Measurements from ENCODE around the gene PCNA.
A peak's percentile ranks its signal among the peaks of the same experiment; 100 is the strongest.
"Not testable (repeated sequence)": the region's sequence is repeated elsewhere in the genome, so short reads cannot be mapped to it uniquely, and the experiment has no call there.

Gene PCNA

GRCh38 chr20:5141615-5142014 is 21.9 kb upstream of the PCNA start:
- no peak for DNase-seq

- no peak for DNase-seq
Observed at GRCh38 chr20:5140195-5140594, 20.4 kb upstream of the PCNA start.

GRCh38 chr20:5136096-5136495 is 16.3 kb upstream of the PCNA start:
- no peak for DNase-seq

- no peak for DNase-seq
Observed at GRCh38 chr20:5135363-5136012, 15.7 kb upstream of the PCNA start.

GRCh38 chr20:5133998-5134397 is 14.2 kb upstream of the PCNA start:
- DNase-seq: no peak

GRCh38 chr20:5131502-5131901 is 11.7 kb upstream of the PCNA start:
- DNase-seq: no peak

- no peak for DNase-seq
Observed at GRCh38 chr20:5128886-5129285, 9.1 kb upstream of the PCNA start.

- DNase-seq: no peak
Observed at GRCh38 chr20:5127859-5128424, 8.2 kb upstream of the PCNA start.

- DNase-seq: peak; percentile 54
Observed at GRCh38 chr20:5127204-5127858, 7.6 kb upstream of the PCNA start.

- DNase-seq: peak; percentile 100
Observed at GRCh38 chr20:5126512-5127203, 6.9 kb upstream of the PCNA start, which contains the start of gene CDS2. Gene CDS2, plus strand, starts transcription at chr20:5127008. Its CDS starts 85 bp downstream, at chr20:5127093.

GRCh38 chr20:5122873-5123260 is 3.1 kb upstream of the PCNA start:
- no peak for DNase-seq

GRCh38 chr20:5120185-5120476 is 373 bp upstream of the PCNA start:
- DNase-seq: no peak

GRCh38 chr20:5119143-5119434 is 669 bp downstream of the PCNA start:
- no peak for DNase-seq

- no peak for DNase-seq
Observed at GRCh38 chr20:5118220-5119142, 1.3 kb downstream of the PCNA start.

GRCh38 chr20:5116875-5117274 is 2.9 kb downstream of the PCNA start:
- no peak for DNase-seq

GRCh38 chr20:5114403-5114802 is 5.4 kb downstream of the PCNA start:
- DNase-seq: no peak

GRCh38 chr20:5113615-5113986 is 6.2 kb downstream of the PCNA start:
- no peak for DNase-seq

GRCh38 chr20:5109276-5109675 is 10.5 kb downstream of the PCNA start:
- no peak for DNase-seq

GRCh38 chr20:5104479-5104878 is 15.3 kb downstream of the PCNA start:
- DNase-seq: no peak

- DNase-seq: peak; percentile 83
Observed at GRCh38 chr20:5100684-5101347, 18.9 kb downstream of the PCNA start.

- not testable (repeated sequence) for DNase-seq
Observed at GRCh38 chr20:5099909-5100308, 19.8 kb downstream of the PCNA start.

GRCh38 chr20:5099009-5099408 is 20.7 kb downstream of the PCNA start:
- DNase-seq: not testable (repeated sequence)

GRCh38 chr20:5096463-5096862 is 23.3 kb downstream of the PCNA start:
- DNase-seq: no peak

Measured in right forelimb (tissue), 1 donor.